ENCODE results near the gene COL2A1.

COL2A1 gene

GRCh38 chr12:48016373-48017020, 12.2 kb upstream of the COL2A1 start:
- no peak overlapping the region for H3K4me3 ChIP-seq (ENCODE audit: low read depth, low read length)
- no peak for DNase-seq (ENCODE audit: low read depth)

- no peak overlapping the region for H3K4me3 ChIP-seq (ENCODE audit: low read depth, low read length)
- no peak for DNase-seq (ENCODE audit: low read depth)
Observed at GRCh38 chr12:48015954-48016353, 11.7 kb upstream of the COL2A1 start.

GRCh38 chr12:48015129-48015528, 10.9 kb upstream of the COL2A1 start:
- H3K4me3 ChIP-seq (ENCODE audit: low read depth, low read length): no peak overlapping the region
- DNase-seq (ENCODE audit: low read depth): no peak

- DNase-seq (ENCODE audit: low read depth): no peak
Observed at GRCh38 chr12:48013287-48013686, 9.0 kb upstream of the COL2A1 start.

GRCh38 chr12:48012070-48012469, 7.8 kb upstream of the COL2A1 start:
- H3K4me3 ChIP-seq (ENCODE audit: low read depth, low read length): no peak overlapping the region
- no peak for DNase-seq (ENCODE audit: low read depth)

More at GRCh38 chr12:48013287-48013686, 9.0 kb upstream of the COL2A1 start:
- no peak overlapping the region for H3K4me3 ChIP-seq (ENCODE audit: low read depth, low read length)

GRCh38 chr12:48010366-48010970, 6.2 kb upstream of the COL2A1 start:
- H3K4me3 ChIP-seq (ENCODE audit: low read depth, low read length): no peak overlapping the region
- DNase-seq (ENCODE audit: low read depth): no peak

- no peak overlapping the region for H3K4me3 ChIP-seq (ENCODE audit: low read depth, low read length)
- no peak for DNase-seq (ENCODE audit: low read depth)
Observed at GRCh38 chr12:48009471-48009870, 5.2 kb upstream of the COL2A1 start.

GRCh38 chr12:48008950-48009349, 4.7 kb upstream of the COL2A1 start:
- H3K4me3 ChIP-seq (ENCODE audit: low read depth, low read length): no peak overlapping the region
- no peak for DNase-seq (ENCODE audit: low read depth)

GRCh38 chr12:48008349-48008748, 4.1 kb upstream of the COL2A1 start:
- DNase-seq (ENCODE audit: low read depth): no peak
- H3K4me3 ChIP-seq (ENCODE audit: low read depth, low read length): no peak overlapping the region

- no peak for DNase-seq (ENCODE audit: low read depth)
- no peak overlapping the region for H3K4me3 ChIP-seq (ENCODE audit: low read depth, low read length)
Observed at GRCh38 chr12:48007206-48007605, 2.9 kb upstream of the COL2A1 start.

GRCh38 chr12:48005750-48006021, 1.4 kb upstream of the COL2A1 start:
- no peak overlapping the region for H3K4me3 ChIP-seq (ENCODE audit: low read depth, low read length)
- no peak for DNase-seq (ENCODE audit: low read depth)

GRCh38 chr12:48005001-48005749, 899 bp upstream of the COL2A1 start:
- DNase-seq (ENCODE audit: low read depth): no peak
- no peak overlapping the region for H3K4me3 ChIP-seq (ENCODE audit: low read depth, low read length)

GRCh38 chr12:48003226-48004052, 837 bp downstream of the COL2A1 start:
- no peak for DNase-seq (ENCODE audit: low read depth)
- peak overlapping the region; percentile 37 for H3K4me3 ChIP-seq (ENCODE audit: low read depth, low read length)

GRCh38 chr12:48002773-48003218, 1.5 kb downstream of the COL2A1 start:
- H3K4me3 ChIP-seq (ENCODE audit: low read depth, low read length): peak overlapping the region; percentile 53
- no peak for DNase-seq (ENCODE audit: low read depth)

GRCh38 chr12:48002414-48002730, 1.9 kb downstream of the COL2A1 start:
- peak overlapping the region; percentile 53 for H3K4me3 ChIP-seq (ENCODE audit: low read depth, low read length)
- DNase-seq (ENCODE audit: low read depth): no peak

GRCh38 chr12:48001505-48002413, 2.5 kb downstream of the COL2A1 start:
- DNase-seq (ENCODE audit: low read depth): no peak
- peak overlapping the region; percentile 53 for H3K4me3 ChIP-seq (ENCODE audit: low read depth, low read length)

- no peak for DNase-seq (ENCODE audit: low read depth)
- peak overlapping the region; percentile 53 for H3K4me3 ChIP-seq (ENCODE audit: low read depth, low read length)
Observed at GRCh38 chr12:48000878-48001504, 3.3 kb downstream of the COL2A1 start.

GRCh38 chr12:47999816-48000215, 4.5 kb downstream of the COL2A1 start:
- no peak overlapping the region for H3K4me3 ChIP-seq (ENCODE audit: low read depth, low read length)
- DNase-seq (ENCODE audit: low read depth): no peak

- no peak for DNase-seq (ENCODE audit: low read depth)
- H3K4me3 ChIP-seq (ENCODE audit: low read depth, low read length): no peak overlapping the region
Observed at GRCh38 chr12:47997321-47997720, 7.0 kb downstream of the COL2A1 start.

All from skeletal muscle cell (primary cell).